GM13976 (cell line): ENCODE results near the gene PHF1.

Experiments
- DNase-seq: peaks from one replicate; pipeline ENCODE4 v3.0.0; 2012; ENCODE audit warnings: low spot score
- in situ Hi-C: fragments of 300-500 bp; cut with MboI; formaldehyde crosslinking; loops from one replicate; pipeline ENCODE4 v1.12.0; 2022; ENCODE audit warnings: low sequenced_read_pairs, mixed read lengths, inconsistent platforms; ENCODE audit not compliant: unreplicated experiment
- TF ChIP-seq, protein P1 (sequence below): IDR thresholded peaks from 2 replicates; pipeline ENCODE4 v1.5.1; 2012; ENCODE audit warnings: borderline replicate concordance, mild to moderate bottlenecking; ENCODE audit not compliant: insufficient read depth; ENCODE audit errors: extremely low read depth, missing control alignments, control extremely low read depth

The PHF1 gene

GRCh38 chr6:33410050-33410710 lies 634 bp upstream of the PHF1 start:
- in situ Hi-C loops = no loop called here
- peak; percentile 99 for DNase-seq
- TF ChIP-seq, protein P1, sequence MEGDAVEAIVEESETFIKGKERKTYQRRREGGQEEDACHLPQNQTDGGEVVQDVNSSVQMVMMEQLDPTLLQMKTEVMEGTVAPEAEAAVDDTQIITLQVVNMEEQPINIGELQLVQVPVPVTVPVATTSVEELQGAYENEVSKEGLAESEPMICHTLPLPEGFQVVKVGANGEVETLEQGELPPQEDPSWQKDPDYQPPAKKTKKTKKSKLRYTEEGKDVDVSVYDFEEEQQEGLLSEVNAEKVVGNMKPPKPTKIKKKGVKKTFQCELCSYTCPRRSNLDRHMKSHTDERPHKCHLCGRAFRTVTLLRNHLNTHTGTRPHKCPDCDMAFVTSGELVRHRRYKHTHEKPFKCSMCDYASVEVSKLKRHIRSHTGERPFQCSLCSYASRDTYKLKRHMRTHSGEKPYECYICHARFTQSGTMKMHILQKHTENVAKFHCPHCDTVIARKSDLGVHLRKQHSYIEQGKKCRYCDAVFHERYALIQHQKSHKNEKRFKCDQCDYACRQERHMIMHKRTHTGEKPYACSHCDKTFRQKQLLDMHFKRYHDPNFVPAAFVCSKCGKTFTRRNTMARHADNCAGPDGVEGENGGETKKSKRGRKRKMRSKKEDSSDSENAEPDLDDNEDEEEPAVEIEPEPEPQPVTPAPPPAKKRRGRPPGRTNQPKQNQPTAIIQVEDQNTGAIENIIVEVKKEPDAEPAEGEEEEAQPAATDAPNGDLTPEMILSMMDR = no peak

- TF ChIP-seq, protein P1 = no peak
Measured at GRCh38 chr6:33411632-33412005, 805 bp downstream of the PHF1 start.

GRCh38 chr6:33412140-33413009 lies 1.6 kb downstream of the PHF1 start:
- TF ChIP-seq, protein P1 = no peak
- in situ Hi-C loops = no loop called here
- no peak for DNase-seq

More at GRCh38 chr6:33411632-33412005, 805 bp downstream of the PHF1 start:
- in situ Hi-C loops = no loop called here
- DNase-seq = no peak

GRCh38 chr6:33413241-33414120 lies 2.7 kb downstream of the PHF1 start:
- no peak for DNase-seq
- in situ Hi-C loops = no loop called here
- TF ChIP-seq, protein P1 = no peak

DNA sequence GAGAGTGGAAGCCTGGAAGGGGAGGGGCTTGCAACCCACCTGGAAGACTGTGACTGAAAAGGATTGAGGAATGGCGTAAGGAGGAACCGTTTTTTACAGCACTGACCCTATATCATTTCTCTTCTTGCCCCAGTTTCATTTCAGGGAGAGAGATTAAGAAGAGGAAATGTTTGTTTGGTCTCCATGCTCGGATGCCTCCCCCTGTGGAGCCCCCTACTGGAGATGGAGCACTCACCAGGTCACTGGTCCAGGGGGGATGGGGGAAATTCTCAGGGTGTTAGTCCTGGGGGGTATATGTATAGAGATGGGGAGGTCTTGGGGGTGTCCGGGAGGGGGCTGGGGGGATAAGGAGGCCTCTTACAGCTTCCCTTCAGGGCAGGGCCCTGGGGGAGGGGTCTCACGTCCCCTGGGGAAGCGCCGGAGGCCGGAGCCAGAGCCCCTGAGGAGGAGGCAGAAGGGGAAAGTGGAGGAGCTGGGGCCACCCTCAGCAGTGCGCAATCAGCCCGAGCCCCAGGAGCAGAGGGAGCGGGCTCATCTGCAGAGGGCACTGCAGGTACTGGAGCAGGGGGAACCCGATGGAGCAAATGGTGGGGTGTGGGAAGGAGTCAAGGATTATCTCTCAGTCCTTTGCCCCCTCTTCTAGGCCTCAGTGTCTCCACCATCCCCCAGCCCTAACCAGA lies 3.9 kb downstream of the PHF1 start:
- DNase-seq = no peak
- TF ChIP-seq, protein P1 = peak; percentile 24
- in situ Hi-C loops = no loop called here

- in situ Hi-C loops = no loop called here
- TF ChIP-seq, protein P1 = no peak
Measured at GRCh38 chr6:33415831-33416230, 5.0 kb downstream of the PHF1 start.

More at GRCh38 chr6:33415831-33416230, 5.0 kb downstream of the PHF1 start:
- DNase-seq = no peak
